HG03439 (cell line): ENCODE measurements around the gene LYRM9.
"Not testable (repeated sequence)": the region's sequence is repeated elsewhere in the genome, so short reads cannot be mapped to it uniquely, and the experiment has no call there.

ENCODE experiments used
- ATAC-seq: cut with Tn5 transposase; IDR thresholded peaks from one replicate; pipeline ENCODE4 v1.9.1; 2021; ENCODE audit warnings: mild to moderate bottlenecking, moderate library complexity; ENCODE audit not compliant: unreplicated experiment

The LYRM9 gene

GRCh38 chr17:27906623-27907022 is 13.5 kb upstream of the LYRM9 start:
- ATAC-seq = no peak

GRCh38 chr17:27906226-27906580 is 13.0 kb upstream of the LYRM9 start:
- ATAC-seq = no peak

GRCh38 chr17:27905447-27906225 is 12.5 kb upstream of the LYRM9 start:
- ATAC-seq = no peak

DNA sequence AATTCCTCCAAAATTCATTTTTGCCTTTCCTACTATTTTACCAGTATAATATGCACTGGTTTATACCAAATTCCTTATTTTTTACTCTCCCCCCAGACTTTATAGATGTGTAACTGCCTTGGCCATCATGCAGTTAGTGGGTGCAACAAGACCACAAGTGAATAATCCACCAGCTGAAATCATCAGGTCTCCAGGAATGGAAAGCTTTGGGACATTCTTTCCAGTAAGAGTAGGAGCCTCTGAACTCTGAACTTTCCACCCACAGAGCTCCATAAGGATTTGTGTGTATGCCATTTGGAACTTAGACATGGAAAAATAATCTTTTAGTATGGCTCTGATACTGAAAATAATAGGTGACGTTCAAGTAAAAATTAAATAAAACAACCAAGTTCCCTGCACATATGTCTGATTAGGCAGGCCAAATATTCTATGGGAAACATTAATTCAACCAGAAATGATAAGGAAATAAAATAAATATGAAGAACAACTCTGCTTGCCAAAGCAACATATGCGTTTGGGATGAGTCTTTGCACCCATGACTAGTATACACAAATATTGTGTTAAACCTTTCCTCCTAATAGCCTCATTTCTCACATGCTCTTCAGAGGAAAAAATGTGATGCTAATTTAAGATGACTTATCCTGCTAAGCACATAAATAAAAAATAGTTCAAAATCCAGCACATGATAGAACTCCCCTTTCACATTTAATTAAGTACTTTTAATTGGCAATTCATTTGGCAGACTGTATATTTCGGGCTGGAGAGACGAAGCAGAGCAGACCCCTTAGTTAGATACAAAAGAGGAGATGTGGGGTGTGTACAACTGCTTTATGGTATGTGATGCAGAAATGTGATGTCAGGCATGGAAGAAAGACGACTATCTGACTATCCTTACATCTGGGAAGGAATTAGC is 11.6 kb upstream of the LYRM9 start:
- ATAC-seq = no peak

- no peak for ATAC-seq
These were observed 10.9 kb upstream of the LYRM9 start for GRCh38 chr17:27904114-27904513.

GRCh38 chr17:27899525-27899924 is 6.4 kb upstream of the LYRM9 start:
- ATAC-seq = no peak

- no peak for ATAC-seq
These were observed 4.9 kb upstream of the LYRM9 start for GRCh38 chr17:27898096-27898495.

DNA sequence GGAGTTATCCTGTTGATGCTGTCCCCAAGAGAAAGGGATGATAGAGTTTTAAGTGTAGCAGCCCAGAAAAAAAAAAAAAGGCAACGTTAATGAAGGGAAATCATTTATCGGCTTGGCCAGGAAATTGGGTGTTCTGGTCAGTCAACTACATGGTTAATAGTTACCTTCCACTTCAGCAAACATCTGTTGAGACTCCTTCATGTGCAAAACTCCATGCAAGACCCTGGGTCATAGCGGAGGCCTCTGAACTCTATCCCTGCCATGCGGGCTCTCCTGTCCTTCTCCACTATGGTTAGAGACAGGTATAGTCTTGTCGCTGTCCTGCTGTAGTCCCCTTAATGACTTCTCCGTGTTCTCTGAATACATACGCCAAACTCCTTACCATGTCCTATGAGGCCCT is 3.5 kb upstream of the LYRM9 start:
- no peak for ATAC-seq

DNA sequence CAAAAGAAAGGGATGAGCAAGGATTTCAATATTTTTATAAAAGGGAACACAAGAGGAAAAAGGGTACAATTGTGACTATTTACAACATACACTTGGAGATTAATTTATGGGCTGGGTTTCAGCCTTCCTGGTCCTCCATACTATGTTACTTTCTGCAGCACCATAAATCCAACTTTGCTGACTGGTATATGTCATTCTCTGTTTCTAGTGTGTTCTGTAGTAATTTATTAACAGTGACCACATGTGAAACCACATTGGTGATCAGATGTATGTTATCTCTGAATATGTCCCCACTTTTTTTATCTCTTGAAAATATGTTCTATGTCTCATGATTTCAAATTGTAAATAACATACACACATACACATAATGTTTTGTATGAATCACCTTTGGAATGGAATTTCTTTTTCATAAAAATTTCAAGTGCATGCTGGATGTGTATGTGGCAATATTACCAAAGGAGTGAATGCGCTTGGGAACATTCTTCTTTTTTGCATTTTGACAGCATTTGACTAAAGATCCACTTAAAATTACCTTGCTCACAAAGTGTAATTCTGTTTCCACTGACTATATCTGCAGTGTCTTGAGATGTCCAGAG is 2.9 kb upstream of the LYRM9 start:
- no peak for ATAC-seq

DNA sequence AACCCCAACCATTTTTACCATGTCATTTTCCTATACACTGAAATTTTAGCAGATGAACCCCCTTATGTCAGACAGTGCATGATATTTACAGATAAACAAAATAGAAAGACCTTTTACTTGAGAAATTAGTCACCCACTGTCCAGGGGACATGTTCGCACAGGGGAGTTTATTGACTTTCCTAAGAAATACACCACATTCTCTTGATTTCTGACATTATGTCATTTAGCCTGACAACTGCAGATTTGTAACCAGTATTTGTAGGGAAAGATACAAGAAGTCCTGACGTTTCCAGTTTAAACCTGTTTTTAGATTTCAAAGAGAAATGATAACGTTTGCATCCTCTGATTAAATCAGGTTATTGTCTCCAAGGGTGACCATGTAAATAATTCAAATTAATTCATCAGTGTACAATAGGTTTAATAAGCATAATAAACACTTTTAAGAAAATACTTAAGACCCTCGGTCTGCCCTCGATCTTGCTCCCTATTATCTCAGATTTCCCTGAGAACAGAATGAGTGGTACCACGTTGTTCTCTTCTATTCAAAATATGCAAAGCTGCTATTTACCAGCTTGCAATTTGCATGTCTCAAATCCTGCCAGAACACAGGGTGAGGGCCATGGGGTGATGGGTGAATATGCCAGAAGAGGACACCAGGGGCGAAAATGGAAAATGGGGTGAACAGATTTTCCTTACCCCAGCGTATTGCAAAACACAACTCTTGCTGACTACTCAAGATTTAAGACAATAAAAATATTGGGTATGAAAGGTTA is 2.1 kb upstream of the LYRM9 start:
- no peak for ATAC-seq

- ATAC-seq = no peak
These were observed 807 bp upstream of the LYRM9 start for GRCh38 chr17:27893841-27894503.

GRCh38 chr17:27892542-27892865 is 661 bp downstream of the LYRM9 start:
- ATAC-seq = no peak

- no peak for ATAC-seq
These were observed 1.3 kb downstream of the LYRM9 start for GRCh38 chr17:27891841-27892240.

- no peak for ATAC-seq
These were observed 3.4 kb downstream of the LYRM9 start for GRCh38 chr17:27889711-27890251.

GRCh38 chr17:27888945-27889344 is 4.2 kb downstream of the LYRM9 start:
- ATAC-seq = no peak

DNA sequence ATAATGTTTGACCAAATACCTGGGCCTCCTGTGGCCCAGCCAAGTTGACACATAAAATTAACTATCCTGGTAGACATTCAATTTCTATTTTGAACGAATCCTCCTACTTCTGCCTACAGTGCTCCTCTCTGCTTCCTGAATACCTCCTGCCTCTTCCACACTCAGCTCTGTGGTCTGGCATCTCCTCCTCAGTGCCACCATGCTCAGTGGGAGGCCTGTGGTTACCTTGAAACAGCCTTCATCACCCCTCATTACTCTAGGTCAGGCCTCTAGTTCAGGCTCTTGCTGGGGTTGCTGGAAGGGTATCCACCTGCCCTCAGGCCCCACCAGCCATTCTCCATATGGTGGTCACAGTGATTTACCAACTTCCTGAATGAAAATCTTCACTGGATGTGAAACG is 5.1 kb downstream of the LYRM9 start:
- no peak for ATAC-seq

DNA sequence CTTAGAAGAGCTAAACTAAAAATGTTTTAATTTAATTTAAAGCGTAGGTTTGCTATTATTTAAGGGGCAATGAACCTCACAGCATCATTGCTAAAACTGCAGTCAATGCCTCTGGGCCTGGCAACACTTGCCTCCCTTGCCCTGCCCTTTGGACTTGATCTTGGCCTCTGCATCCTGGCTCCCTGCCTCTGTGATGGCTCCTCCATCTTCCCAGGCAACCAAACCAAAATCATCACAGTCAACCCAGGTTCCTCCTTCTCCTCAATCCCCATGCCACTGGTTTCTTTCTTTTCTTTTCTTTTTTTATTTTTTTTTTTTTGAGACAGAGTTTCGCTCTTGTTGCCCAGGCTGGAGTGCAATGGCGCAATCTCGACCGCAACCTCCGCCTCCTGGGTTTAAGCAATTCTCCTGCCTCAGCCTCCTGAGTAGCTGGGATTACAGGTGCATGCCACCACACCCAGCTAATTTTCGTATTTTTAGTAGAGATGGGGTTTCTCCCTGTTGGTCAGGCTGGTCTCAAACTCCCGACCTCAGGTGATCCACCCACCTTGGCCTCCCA is 6.7 kb downstream of the LYRM9 start:
- ATAC-seq = not testable (repeated sequence)

DNA sequence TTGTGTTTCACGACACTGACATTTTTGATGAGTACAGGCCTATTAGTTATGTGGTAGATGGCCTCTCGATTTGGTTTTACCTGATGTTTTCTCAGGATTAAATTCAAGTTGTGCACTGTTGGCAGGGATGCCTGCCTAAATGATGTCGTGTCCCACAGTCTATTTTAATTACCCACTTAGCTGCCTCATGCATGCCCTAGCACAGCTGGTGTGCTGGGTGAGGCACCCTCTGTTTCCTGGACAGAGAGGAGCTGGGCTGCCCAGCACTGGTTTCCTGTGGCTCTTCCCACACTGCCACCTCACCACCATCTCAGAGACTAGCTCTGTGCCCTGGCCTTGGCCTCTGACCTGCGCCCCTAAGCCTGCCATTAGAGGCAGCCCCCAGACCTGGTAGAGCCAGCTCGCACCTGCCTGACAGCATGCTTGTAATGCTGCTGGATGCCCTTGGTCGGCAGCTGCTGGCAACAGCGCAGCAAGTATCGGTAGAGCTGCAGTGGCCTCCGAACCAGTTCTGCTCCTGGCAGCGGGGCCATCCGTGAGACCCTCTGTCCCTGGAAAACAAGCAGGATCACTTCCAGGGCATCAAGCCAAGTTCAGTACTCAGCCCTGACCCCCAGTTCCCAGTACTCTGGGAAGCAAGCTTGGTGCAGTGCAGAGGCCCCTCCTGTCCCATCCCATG is 10.9 kb downstream of the LYRM9 start:
- no peak for ATAC-seq

DNA sequence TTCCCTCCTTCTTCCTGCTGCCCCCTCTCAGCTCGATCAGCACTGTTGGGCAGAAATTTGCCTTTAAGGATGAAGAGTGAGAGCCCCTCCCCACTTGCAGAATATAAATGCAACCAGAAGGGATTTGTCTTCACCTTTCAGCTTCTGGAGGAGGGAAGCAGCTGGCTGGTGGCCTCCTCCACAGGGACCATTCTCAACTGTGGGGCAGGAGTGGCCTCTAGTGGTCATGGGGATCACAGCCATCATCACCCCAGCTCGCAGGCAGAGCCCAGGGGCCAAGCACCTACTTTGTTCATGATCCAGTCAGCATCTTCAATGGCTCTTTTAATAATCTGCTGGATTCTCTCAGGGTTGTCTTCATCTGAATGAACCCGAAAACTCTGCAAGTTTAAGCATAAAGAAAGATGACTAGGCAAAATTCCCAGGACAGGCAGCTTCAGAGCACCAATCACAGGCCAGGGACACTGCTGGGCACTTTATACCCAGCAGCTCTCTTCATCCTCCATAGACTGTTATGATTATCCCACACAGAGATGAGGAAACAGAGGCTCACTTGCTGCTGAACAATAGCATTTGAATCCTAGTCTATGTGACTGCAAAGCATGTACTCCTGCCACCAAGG is 13.1 kb downstream of the LYRM9 start:
- no peak for ATAC-seq
